GM12878 (cell line): ENCODE results near the gene TOPORS. TPM values are rescaled to one million over a fixed set of nuclear protein-coding genes. Genes with fewer than 3 reads are reported as not detected.

Source experiments
- BRCA1 ChIP-seq: IDR thresholded peaks from 2 replicates; pipeline ENCODE4 v1.6.1; 2011; ENCODE audit warnings: low read depth, low read length, improper control_type of control experiment
- CEBPB ChIP-seq, 2 experiments: fragments of 150-350 bp in 1 of 2; IDR thresholded peaks; 2 replicates each; pipeline ENCODE4 v1.6.1; 2012 to 2014; ENCODE audit warnings: low read depth in 2 of 2, low read length in 2 of 2, borderline replicate concordance in 1 of 2, inconsistent platforms in 1 of 2
- CHD1 ChIP-seq: IDR thresholded peaks from 2 replicates; pipeline ENCODE4 v1.6.1; 2012; ENCODE audit warnings: low read depth, low read length, improper control_type of control experiment
- CHD4 ChIP-seq: fragments of 200-600 bp; sonication (generic); IDR thresholded peaks from 2 replicates; pipeline ENCODE4 v1.6.1; 2016; ENCODE audit warnings: mild to moderate bottlenecking
- EZH2 ChIP-seq: IDR thresholded peaks from 2 replicates; pipeline ENCODE4 v1.6.1; 2012; ENCODE audit warnings: low read depth, mild to moderate bottlenecking, control low read depth, inconsistent platforms, low read length, borderline replicate concordance; ENCODE audit not compliant: control insufficient read depth
- FOXK2 ChIP-seq: fragments of 450-650 bp; IDR thresholded peaks from 2 replicates; pipeline ENCODE4 v1.6.1; 2017; ENCODE audit warnings: mild to moderate bottlenecking, moderate library complexity
- IRF4 ChIP-seq: IDR thresholded peaks from 2 replicates; pipeline ENCODE4 v1.6.1; 2011; ENCODE audit warnings: low read depth, low read length
- LARP7 ChIP-seq: fragments of 450-650 bp; IDR thresholded peaks from 2 replicates; pipeline ENCODE4 v1.6.1; 2017; ENCODE audit warnings: mild to moderate bottlenecking
- MEF2B ChIP-seq: fragments of 450-650 bp; IDR thresholded peaks from 2 replicates; pipeline ENCODE4 v1.6.1; 2018; ENCODE audit warnings: mild to moderate bottlenecking, moderate library complexity; ENCODE audit not compliant: partially characterized antibody, poor library complexity, severe bottlenecking
- MYC ChIP-seq: IDR thresholded peaks from 2 replicates; pipeline ENCODE4 v1.6.1; 2011; ENCODE audit warnings: mild to moderate bottlenecking, low read length, moderate library complexity, inconsistent platforms; ENCODE audit not compliant: insufficient read depth, insufficient replicate concordance, insufficient read length, severe bottlenecking
- NBN ChIP-seq: fragments of 450-650 bp; IDR thresholded peaks from 2 replicates; pipeline ENCODE4 v1.6.1; 2016
- NFYA ChIP-seq: IDR thresholded peaks from 2 replicates; pipeline ENCODE4 v1.6.1; 2011; ENCODE audit warnings: low read depth, mild to moderate bottlenecking, low read length, improper control_type of control experiment, borderline replicate concordance
- NRF1 ChIP-seq: conservative IDR thresholded peaks from 2 replicates; pipeline ENCODE4 v1.6.1; 2011; ENCODE audit warnings: mild to moderate bottlenecking, low read depth, low read length, improper control_type of control experiment
- POU2F2 ChIP-seq: IDR thresholded peaks from 3 replicates; pipeline ENCODE4 v1.6.1; 2011; ENCODE audit warnings: low read depth, mild to moderate bottlenecking, low read length, borderline replicate concordance
- TAF1 ChIP-seq: IDR thresholded peaks from 2 replicates; pipeline ENCODE4 v1.6.1; 2011; ENCODE audit warnings: mild to moderate bottlenecking, low read depth, low read length, borderline replicate concordance
- TARDBP ChIP-seq: IDR thresholded peaks from 2 replicates; pipeline ENCODE4 v1.6.1; 2016; ENCODE audit warnings: borderline replicate concordance
- ZNF207 ChIP-seq: fragments of 450-650 bp; IDR thresholded peaks from 2 replicates; pipeline ENCODE4 v1.6.1; 2014; ENCODE audit warnings: antibody characterized with exemption, mild to moderate bottlenecking, borderline replicate concordance
- ZNF622 ChIP-seq: fragments of 450-650 bp; IDR thresholded peaks from 2 replicates; pipeline ENCODE4 v1.6.1; 2017; ENCODE audit warnings: mild to moderate bottlenecking, inconsistent platforms
- ZSCAN29 ChIP-seq: fragments of 450-650 bp; IDR thresholded peaks from 2 replicates; pipeline ENCODE4 v1.6.1; 2017; ENCODE audit warnings: mild to moderate bottlenecking, moderate library complexity
- polyA plus RNA-seq, 11 experiments: library from polyadenylated mRNA; depleted of rRNA in 4 of 11; unstranded in 6 of 11; stranded (reverse) in 5 of 11; fragments of >200 nt; fragmentation: Nextera tagmentation in 4 of 11; fragmentation: Illumina TruSeq in 1 of 11; extraction: Ambion mirVana in 4 of 11; extraction: Trizol in 1 of 11; gene quantifications; 1 replicate in 1 of 11; 2 replicates in 10 of 11; pipeline versions ENCODE4 v1.2.1 to v1.2.3, GENCODE V29; 2011 to 2016; ENCODE audit warnings: inconsistent platforms in 2 of 11, missing spikeins in 2 of 11, low read depth in 1 of 11
- total RNA-seq, 4 experiments: library from RNA; depleted of rRNA in 3 of 4; stranded (reverse); fragments of >200 nt in 3 of 4; fragmentation: Illumina TruSeq in 1 of 4; extraction: Trizol in 1 of 4; gene quantifications; 2 replicates each; pipeline versions ENCODE4 v1.2.1 to v1.2.3, GENCODE V29; 2013 to 2021
- TF ChIP-seq, protein P1 (sequence below): fragments of 450-650 bp; IDR thresholded peaks from 2 replicates; pipeline ENCODE4 v1.6.1; 2017; ENCODE audit warnings: mild to moderate bottlenecking
- TF ChIP-seq, protein P2 (sequence below): fragments of 150-350 bp; IDR thresholded peaks from 2 replicates; pipeline ENCODE4 v1.6.1; 2014; ENCODE audit warnings: mild to moderate bottlenecking, low read depth, low read length
- TF ChIP-seq, protein P3 (sequence below): fragments of 450-650 bp; formaldehyde crosslinking; IDR thresholded peaks from 2 replicates; pipeline ENCODE4 v1.4.0; 2020; ENCODE audit warnings: mild to moderate bottlenecking, moderate library complexity
- TF ChIP-seq, protein P4 (sequence below): IDR thresholded peaks from 2 replicates; pipeline ENCODE4 v1.6.1; 2012; ENCODE audit warnings: low read depth, low read length, improper control_type of control experiment

Gene TOPORS
- total and polyA plus RNA-seq, 10 of the 15 experiments (the other 5 are each of a cell fraction or from before 2014, with no cell fraction given), result 6.0 to 27.8 (median 14.3) TPM

DNA sequence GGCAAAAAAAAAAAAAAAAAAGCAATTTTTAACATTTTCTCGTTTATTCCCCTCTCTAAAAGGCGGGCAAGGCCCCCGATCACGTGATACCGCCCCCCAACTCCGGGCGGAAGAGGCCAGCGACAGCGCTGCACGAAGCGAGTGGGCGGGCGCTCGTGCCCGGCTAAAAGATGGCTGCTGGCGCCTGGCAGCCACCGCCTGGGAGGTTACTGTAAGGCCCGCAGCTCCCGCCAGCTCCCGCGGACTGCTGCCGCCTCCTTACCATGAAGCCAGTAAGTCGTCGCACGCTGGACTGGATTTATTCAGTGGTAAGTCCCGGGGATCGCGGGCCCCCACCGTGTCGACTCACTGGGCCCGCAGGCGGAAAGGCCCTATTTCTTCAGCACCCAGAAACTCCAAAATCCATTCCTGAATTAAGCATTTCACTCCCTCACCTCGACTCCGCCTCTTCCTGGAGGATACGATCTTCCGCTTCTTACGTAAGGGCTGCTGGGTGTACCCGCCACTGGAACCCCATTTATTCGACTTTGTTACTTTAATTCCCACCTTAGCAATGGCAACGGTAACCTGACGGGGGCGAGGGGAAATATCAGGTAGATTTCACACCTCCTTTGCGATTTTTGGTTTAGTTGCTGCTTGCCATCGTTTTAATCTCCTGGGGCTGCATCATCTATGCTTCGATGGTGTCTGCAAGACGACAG, at the start of gene TOPORS, which contains the start of gene SMIM27 (continued):
- TF ChIP-seq NFYA (no peak), FOXK2 (no peak), BRCA1 (no peak), IRF4 (0 out of 2 replicates have a peak, but pooled peaks have one; percentile 8), CHD4 (no peak), ZNF622 (no peak), ZSCAN29 (no peak), POU2F2 (peak; percentile 36; the same call in 1 of the 3 replicates), MEF2B (peak; percentile 28), EZH2 (no peak), MYC (no peak), LARP7 (peak; percentile 80), TARDBP (peak; percentile 76; the same call in 1 of the 2 replicates), NRF1 (no peak), TAF1 (peak; percentile 99), NBN (peak; percentile 81), ZNF207 (peak; percentile 91; the same call in 1 of the 2 replicates), CEBPB (IDR thresholded peaks at IDR 0.05; ENCODE audit: borderline replicate concordance in 1 of 2, low read depth in 2 of 2, low read length in 2 of 2) (no peak), CHD1 (peak; percentile 52; the same call in 1 of the 2 replicates)
- TF ChIP-seq, protein P1, sequence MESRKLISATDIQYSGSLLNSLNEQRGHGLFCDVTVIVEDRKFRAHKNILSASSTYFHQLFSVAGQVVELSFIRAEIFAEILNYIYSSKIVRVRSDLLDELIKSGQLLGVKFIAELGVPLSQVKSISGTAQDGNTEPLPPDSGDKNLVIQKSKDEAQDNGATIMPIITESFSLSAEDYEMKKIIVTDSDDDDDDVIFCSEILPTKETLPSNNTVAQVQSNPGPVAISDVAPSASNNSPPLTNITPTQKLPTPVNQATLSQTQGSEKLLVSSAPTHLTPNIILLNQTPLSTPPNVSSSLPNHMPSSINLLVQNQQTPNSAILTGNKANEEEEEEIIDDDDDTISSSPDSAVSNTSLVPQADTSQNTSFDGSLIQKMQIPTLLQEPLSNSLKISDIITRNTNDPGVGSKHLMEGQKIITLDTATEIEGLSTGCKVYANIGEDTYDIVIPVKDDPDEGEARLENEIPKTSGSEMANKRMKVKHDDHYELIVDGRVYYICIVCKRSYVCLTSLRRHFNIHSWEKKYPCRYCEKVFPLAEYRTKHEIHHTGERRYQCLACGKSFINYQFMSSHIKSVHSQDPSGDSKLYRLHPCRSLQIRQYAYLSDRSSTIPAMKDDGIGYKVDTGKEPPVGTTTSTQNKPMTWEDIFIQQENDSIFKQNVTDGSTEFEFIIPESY, result no peak
- TF ChIP-seq, protein P2, sequence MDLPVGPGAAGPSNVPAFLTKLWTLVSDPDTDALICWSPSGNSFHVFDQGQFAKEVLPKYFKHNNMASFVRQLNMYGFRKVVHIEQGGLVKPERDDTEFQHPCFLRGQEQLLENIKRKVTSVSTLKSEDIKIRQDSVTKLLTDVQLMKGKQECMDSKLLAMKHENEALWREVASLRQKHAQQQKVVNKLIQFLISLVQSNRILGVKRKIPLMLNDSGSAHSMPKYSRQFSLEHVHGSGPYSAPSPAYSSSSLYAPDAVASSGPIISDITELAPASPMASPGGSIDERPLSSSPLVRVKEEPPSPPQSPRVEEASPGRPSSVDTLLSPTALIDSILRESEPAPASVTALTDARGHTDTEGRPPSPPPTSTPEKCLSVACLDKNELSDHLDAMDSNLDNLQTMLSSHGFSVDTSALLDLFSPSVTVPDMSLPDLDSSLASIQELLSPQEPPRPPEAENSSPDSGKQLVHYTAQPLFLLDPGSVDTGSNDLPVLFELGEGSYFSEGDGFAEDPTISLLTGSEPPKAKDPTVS, result 0 out of 2 replicates have a peak, but pooled peaks have one; percentile 22
- TF ChIP-seq, protein P3, sequence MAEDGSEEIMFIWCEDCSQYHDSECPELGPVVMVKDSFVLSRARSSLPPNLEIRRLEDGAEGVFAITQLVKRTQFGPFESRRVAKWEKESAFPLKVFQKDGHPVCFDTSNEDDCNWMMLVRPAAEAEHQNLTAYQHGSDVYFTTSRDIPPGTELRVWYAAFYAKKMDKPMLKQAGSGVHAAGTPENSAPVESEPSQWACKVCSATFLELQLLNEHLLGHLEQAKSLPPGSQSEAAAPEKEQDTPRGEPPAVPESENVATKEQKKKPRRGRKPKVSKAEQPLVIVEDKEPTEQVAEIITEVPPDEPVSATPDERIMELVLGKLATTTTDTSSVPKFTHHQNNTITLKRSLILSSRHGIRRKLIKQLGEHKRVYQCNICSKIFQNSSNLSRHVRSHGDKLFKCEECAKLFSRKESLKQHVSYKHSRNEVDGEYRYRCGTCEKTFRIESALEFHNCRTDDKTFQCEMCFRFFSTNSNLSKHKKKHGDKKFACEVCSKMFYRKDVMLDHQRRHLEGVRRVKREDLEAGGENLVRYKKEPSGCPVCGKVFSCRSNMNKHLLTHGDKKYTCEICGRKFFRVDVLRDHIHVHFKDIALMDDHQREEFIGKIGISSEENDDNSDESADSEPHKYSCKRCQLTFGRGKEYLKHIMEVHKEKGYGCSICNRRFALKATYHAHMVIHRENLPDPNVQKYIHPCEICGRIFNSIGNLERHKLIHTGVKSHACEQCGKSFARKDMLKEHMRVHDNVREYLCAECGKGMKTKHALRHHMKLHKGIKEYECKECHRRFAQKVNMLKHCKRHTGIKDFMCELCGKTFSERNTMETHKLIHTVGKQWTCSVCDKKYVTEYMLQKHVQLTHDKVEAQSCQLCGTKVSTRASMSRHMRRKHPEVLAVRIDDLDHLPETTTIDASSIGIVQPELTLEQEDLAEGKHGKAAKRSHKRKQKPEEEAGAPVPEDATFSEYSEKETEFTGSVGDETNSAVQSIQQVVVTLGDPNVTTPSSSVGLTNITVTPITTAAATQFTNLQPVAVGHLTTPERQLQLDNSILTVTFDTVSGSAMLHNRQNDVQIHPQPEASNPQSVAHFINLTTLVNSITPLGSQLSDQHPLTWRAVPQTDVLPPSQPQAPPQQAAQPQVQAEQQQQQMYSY, result no peak
- TF ChIP-seq, protein P4, sequence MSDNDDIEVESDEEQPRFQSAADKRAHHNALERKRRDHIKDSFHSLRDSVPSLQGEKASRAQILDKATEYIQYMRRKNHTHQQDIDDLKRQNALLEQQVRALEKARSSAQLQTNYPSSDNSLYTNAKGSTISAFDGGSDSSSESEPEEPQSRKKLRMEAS, result 0 out of 2 replicates have a peak, but pooled peaks have one; percentile 30
